Measurements from ENCODE around the gene IGF1R.

Gene IGF1R

DNA sequence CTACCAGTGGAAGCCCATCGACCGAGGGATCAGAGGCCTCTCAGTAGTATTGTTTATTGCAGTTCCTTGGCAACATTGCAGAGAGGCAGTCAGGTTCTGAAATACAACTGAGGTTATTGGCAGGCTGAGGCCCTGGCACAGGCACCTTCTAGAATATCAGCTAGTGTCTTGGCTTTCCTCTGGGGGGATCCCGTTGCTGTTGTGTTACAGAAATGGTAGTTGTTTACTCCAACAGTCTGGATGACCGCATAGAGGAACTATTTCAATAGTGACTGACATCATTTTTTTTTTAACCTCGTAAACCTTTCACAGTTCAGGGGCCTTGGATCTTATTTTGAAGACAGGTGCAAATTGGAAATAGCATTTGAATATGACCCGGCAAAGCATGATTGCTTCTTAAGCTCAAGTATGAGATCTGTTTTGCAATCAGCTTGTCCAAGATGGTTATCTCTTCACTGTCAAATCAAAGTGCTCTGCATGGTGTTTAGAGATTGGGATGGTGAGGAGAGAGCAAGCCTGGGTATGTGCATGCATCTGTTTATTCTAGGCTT, 295.3 kb downstream of the IGF1R start:
- no peak overlapping the region for H3K27ac Mint-ChIP-seq (ENCODE audit: low read depth)
- H3K27me3 Mint-ChIP-seq, result no peaks in the 10 kb centered on the region
- no peaks in the 10 kb centered on the region for H3K36me3 Mint-ChIP-seq (ENCODE audit: insufficient read depth)
- H3K4me1 Mint-ChIP-seq, result no peaks in the 10 kb centered on the region
- H3K4me3 Mint-ChIP-seq, result no peak overlapping the region
- ATAC-seq (replicated peaks; ENCODE audit: extremely low read depth, poor library complexity, severe bottlenecking), result no peak
- DNase-seq (ENCODE audit: low spot score in 2 of 2), result no peak
- no peaks in the 10 kb centered on the region for H3K9me3 Mint-ChIP-seq

DNA sequence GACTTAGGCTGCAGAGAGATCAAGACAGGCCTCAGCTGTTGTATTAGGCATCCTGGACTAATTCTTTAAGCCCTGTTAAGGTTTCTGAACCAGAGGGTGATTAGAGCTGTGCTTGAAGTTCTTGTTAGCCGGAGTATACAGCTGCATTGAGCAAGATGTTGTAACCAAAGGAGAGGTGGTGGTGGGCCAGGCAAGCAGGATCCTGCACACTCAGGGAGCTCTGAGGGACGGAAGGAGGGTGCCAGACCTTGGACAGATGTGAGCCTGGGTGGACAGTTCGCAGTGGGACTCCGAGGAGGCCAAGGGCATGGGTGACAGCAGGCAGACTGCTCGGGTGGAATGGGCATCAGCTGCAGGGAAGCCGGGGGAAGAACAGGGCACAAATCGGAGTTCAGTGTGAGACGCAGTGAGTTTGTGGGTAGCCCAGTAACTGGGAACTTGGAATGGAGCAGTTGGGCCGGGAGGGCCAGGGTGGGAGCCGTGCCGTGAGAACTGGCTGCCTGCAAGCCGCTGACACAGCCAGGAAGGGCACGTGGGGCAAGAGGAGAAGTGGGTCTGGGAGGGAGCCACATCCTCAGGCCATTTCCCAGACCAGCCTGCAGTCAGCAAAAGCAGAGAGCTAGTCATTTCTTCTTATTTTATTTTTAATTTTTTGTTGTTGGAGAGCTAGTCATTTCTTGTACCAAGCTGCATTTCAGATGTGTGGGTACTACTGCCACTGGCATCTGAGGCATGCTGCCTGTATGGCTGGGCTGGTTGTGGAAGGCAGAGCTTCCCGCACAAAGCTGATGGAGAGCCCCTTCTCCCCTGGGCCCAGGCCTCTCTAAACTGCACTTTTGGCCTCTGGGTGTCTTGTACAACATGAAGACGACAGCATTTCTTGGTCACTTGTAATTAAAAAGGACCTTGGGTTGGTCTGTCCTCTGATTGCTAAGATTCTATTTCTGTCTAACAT, 298.2 kb downstream of the IGF1R start:
- Mint-ChIP-seq H3K4me3 (no peak overlapping the region), H3K27me3 (no peaks in the 10 kb centered on the region), H3K36me3 (ENCODE audit: insufficient read depth) (no peaks in the 10 kb centered on the region), H3K4me1 (no peaks in the 10 kb centered on the region), H3K9me3 (no peaks in the 10 kb centered on the region), H3K27ac (ENCODE audit: low read depth) (no peak overlapping the region)
- ATAC-seq (replicated peaks; ENCODE audit: extremely low read depth, poor library complexity, severe bottlenecking) (no peak), DNase-seq (ENCODE audit: low spot score in 2 of 2) (no peak)

DNA sequence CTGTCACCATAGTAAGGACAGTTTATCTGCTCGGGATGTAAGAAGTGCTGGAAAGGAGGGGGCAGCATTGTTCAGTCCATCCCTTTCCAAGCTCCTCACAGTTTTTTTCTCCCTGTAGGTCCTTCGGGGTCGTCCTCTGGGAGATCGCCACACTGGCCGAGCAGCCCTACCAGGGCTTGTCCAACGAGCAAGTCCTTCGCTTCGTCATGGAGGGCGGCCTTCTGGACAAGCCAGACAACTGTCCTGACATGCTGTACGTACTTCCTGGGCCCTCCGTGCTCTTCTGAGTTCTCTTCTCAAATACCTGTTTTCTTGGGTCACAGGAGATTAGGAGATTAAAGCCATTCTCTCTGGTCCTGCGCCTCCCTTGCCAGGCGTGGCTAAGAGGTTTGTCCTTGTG, 300.1 kb downstream of the IGF1R start:
- Mint-ChIP-seq H3K4me3 (no peak overlapping the region), H3K27ac (ENCODE audit: low read depth) (no peak overlapping the region), H3K27me3 (no peaks in the 10 kb centered on the region), H3K9me3 (no peaks in the 10 kb centered on the region), H3K36me3 (ENCODE audit: insufficient read depth) (no peaks in the 10 kb centered on the region), H3K4me1 (peaks cover 15% of the 10 kb centered on the region)
- no peak for ATAC-seq (replicated peaks; ENCODE audit: extremely low read depth, poor library complexity, severe bottlenecking)
- no peak for DNase-seq (ENCODE audit: low spot score in 2 of 2)

DNA sequence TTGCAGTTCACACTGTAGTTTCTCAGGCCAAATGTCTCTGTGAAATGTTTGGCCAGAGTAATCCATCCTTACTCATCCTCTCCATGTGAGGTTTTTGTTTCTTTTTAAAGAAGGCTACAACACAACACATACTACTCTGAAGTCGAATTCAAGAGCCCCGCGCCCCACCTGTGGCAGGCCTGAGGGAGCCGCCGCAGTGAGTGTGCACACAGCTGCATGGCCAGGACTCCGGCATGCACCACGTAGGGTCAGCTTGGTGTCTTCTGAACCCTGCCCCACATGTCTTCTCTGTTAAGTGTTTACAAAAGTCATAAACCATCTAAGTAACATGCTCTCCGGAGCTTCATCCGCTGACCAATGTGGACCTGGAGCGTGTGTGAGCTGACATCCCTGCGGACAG, 300.6 kb downstream of the IGF1R start:
- Mint-ChIP-seq H3K36me3 (ENCODE audit: insufficient read depth) (no peaks in the 10 kb centered on the region), H3K27me3 (no peaks in the 10 kb centered on the region), H3K4me1 (peaks cover 16% of the 10 kb centered on the region), H3K4me3 (no peak overlapping the region), H3K9me3 (no peaks in the 10 kb centered on the region), H3K27ac (ENCODE audit: low read depth) (no peak overlapping the region)
- DNase-seq (ENCODE audit: low spot score in 2 of 2) (no peak), ATAC-seq (replicated peaks; ENCODE audit: extremely low read depth, poor library complexity, severe bottlenecking) (no peak)

DNA sequence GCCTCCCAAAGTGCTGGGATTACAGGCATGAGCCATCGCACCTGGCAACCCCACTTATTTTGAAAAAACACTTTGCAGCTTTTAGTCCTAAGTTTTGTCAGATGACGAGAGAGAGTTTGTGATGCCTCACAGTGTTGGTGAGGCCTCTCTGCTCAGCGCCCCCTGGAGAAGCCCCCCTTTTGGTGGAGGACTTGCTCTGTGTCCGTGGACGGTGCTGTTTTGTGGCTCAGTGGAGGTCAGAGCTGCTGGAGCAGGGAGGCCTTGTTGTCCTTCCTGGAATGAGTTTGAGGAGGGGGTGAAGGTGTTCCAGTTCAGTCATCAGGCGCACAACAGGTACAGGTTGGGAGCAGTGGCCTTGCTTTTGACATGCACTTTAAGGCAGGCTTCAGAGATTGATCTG, 301.3 kb downstream of the IGF1R start:
- ATAC-seq (replicated peaks; ENCODE audit: extremely low read depth, poor library complexity, severe bottlenecking), result no peak
- peaks cover 16% of the 10 kb centered on the region for H3K4me1 Mint-ChIP-seq
- H3K4me3 Mint-ChIP-seq, result no peak overlapping the region

DNA sequence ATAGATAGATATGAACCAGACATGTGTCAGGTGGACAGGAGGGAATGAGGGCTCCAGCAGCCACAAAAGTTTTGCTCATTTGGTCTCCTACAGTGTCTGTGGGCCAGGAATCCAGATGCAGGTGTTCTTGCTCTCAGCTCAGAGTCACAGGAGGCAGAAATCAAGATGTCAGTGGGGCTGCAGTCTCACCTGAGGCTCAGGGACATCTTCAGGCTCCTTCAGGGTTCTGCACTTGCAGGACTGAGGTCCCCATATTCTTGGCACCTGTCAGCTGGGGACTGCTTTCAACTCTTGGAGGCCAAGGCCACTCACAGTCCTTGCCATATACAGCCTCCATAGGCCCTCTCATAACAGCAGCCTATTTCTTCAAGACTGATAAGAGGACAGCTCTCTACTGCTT, 301.9 kb downstream of the IGF1R start:
- Mint-ChIP-seq H3K27ac (ENCODE audit: low read depth) (no peak overlapping the region), H3K27me3 (no peaks in the 10 kb centered on the region), H3K9me3 (no peaks in the 10 kb centered on the region), H3K4me1 (peaks cover 16% of the 10 kb centered on the region), H3K4me3 (no peak overlapping the region), H3K36me3 (ENCODE audit: insufficient read depth) (no peaks in the 10 kb centered on the region)
- DNase-seq (ENCODE audit: low spot score in 2 of 2) (no peak), ATAC-seq (replicated peaks; ENCODE audit: extremely low read depth, poor library complexity, severe bottlenecking) (no peak)

More for the DNA sequence above, 301.3 kb downstream of the IGF1R start:
- Mint-ChIP-seq H3K36me3 (ENCODE audit: insufficient read depth) (no peaks in the 10 kb centered on the region), H3K9me3 (no peaks in the 10 kb centered on the region), H3K27me3 (no peaks in the 10 kb centered on the region), H3K27ac (ENCODE audit: low read depth) (no peak overlapping the region)
- DNase-seq (ENCODE audit: low spot score in 2 of 2), result no peak

DNA sequence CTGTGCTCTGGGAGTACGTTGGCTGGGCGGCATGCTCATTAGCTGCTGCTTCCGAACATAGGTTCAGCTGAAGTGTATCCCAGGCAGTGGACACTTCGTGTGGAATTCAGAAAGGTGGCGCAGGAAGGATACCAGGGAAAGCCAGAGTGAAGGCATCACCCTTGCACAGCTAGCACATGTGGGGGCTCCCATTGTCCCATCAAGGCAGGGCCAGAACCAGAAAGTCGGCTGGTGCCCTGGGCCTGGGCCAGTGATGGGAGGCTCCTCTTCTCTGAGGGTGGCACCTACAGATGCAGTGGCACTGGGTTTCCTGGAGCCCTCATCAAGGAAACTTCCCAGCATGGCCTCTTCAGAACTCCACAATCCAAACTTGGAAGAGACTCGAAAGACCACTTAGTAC, 302.7 kb downstream of the IGF1R start:
- DNase-seq (ENCODE audit: low spot score in 2 of 2), result no peak
- Mint-ChIP-seq H3K27ac (ENCODE audit: low read depth) (no peak overlapping the region), H3K4me3 (no peak overlapping the region), H3K9me3 (no peaks in the 10 kb centered on the region), H3K36me3 (ENCODE audit: insufficient read depth) (no peaks in the 10 kb centered on the region), H3K4me1 (peaks cover 16% of the 10 kb centered on the region), H3K27me3 (no peaks in the 10 kb centered on the region)
- ATAC-seq (replicated peaks; ENCODE audit: extremely low read depth, poor library complexity, severe bottlenecking), result no peak

DNA sequence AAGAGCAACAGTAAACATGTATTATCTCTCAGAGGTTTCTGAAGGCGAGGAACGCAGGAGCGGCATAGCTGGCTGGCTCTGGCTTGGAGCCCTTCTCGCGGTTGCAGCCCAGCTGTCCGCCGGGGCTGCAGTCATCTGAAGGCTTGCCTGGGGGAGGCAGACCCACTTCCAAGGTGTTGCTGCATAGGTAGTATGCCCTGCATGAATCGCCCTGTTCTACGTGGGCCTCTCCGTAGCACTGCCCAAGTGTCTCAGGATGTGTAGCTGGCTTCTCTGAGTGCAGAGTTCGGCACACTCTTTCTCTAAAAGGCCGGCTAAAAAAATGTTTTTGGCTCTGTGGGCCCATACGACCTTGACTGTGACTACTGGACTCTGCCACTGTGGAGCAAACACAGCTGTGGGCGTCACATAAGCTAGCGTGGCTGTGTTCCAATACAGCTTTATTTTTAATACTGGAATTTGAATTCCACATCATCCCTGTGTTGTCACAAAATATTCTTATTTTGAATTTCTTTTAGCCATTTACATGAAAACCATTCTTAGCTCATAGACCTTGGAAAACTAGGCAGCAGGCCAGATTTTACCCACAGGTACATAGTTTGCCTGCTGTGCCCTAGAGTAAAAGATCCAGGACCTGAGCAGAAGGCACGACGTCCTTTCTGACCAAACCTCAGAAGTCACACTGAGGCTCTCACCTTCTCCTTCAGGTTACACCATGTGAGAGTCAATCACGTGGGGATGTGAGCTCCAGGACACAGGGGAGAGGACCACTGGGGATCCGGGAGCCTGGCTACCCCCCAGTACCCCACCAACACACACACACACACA, 303.4 kb downstream of the IGF1R start:
- peak overlapping the region; percentile 53 for H3K27ac Mint-ChIP-seq (ENCODE audit: low read depth)
- peaks cover 16% of the 10 kb centered on the region for H3K4me1 Mint-ChIP-seq
- ATAC-seq (replicated peaks; ENCODE audit: extremely low read depth, poor library complexity, severe bottlenecking) (no peak), DNase-seq (ENCODE audit: low spot score in 2 of 2) (no peak)
- no peaks in the 10 kb centered on the region for H3K27me3 Mint-ChIP-seq
- no peaks in the 10 kb centered on the region for H3K9me3 Mint-ChIP-seq
- no peak overlapping the region for H3K4me3 Mint-ChIP-seq
- no peaks in the 10 kb centered on the region for H3K36me3 Mint-ChIP-seq (ENCODE audit: insufficient read depth)

DNA sequence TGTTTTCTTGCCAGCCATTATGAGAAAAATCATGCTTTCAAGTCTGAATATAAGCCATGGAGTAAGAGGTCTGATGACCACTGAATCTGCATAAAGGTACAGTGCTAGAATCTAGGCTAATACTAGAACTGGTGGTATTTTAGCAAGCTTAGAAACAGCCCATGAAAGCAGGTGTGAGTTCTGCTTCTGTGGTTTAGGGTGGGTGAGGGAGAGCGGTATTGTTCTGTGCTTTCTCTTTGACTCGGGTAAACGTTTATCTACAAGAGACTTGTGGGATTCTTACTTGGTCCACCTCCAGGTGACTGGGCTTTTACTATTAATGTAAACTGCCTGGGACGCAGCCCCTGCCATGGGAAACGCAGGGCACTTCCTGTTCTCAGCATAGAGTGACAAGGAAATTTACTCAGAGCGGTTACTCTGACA, 304.1 kb downstream of the IGF1R start:
- peak overlapping the region; percentile 53 for H3K27ac Mint-ChIP-seq (ENCODE audit: low read depth)
- no peaks in the 10 kb centered on the region for H3K27me3 Mint-ChIP-seq
- DNase-seq (ENCODE audit: low spot score in 2 of 2) (no peak), ATAC-seq (replicated peaks; ENCODE audit: extremely low read depth, poor library complexity, severe bottlenecking) (peak; percentile 54)
- H3K9me3 Mint-ChIP-seq, result no peaks in the 10 kb centered on the region
- no peaks in the 10 kb centered on the region for H3K36me3 Mint-ChIP-seq (ENCODE audit: insufficient read depth)
- H3K4me1 Mint-ChIP-seq, result peaks cover 16% of the 10 kb centered on the region
- H3K4me3 Mint-ChIP-seq, result peak overlapping the region; percentile 61

DNA sequence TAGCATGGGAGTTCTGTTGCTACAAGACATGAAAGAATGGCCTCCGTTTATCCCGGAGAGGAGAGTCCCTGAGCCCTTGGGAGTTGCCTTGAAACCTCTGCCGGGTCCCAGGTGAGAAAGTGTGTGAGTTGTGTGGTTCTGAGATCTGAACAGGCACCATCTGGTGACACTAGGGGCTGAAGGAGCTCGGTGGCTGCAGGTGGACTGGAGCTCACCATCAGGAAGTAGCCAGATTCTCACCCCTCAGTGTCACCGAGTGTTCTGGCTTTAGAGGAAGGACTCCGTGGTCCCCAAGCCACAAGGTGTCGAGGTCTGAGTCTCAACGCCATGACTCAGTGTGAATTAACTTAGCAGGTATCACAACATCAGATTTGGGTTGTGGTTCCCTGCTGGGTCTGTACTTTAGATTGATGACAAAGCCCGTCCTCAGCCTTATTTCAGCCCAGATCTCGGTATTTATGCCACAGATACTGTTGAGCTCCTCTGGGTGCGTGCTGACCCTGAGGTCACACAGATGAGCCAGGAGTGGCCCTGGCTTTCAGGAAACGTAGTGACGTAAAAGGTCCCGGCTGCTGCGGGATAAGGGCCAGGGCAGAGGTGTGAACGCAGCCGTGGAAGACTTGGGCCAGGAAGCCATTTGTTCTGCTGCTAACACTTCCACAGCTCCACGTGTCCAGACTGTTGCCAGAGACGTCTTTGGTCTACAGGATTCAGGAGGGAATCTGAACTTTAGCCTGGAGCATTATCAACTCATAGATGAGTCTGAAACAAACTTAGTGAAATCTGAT, 304.9 kb downstream of the IGF1R start:
- Mint-ChIP-seq H3K4me3 (peak overlapping the region; percentile 61), H3K27ac (ENCODE audit: low read depth) (peak overlapping the region; percentile 53), H3K36me3 (ENCODE audit: insufficient read depth) (no peaks in the 10 kb centered on the region), H3K4me1 (peaks cover 16% of the 10 kb centered on the region), H3K27me3 (no peaks in the 10 kb centered on the region), H3K9me3 (no peaks in the 10 kb centered on the region)
- peak; percentile 47 for ATAC-seq (replicated peaks; ENCODE audit: extremely low read depth, poor library complexity, severe bottlenecking)
- DNase-seq (ENCODE audit: low spot score in 2 of 2), result no peak

DNA sequence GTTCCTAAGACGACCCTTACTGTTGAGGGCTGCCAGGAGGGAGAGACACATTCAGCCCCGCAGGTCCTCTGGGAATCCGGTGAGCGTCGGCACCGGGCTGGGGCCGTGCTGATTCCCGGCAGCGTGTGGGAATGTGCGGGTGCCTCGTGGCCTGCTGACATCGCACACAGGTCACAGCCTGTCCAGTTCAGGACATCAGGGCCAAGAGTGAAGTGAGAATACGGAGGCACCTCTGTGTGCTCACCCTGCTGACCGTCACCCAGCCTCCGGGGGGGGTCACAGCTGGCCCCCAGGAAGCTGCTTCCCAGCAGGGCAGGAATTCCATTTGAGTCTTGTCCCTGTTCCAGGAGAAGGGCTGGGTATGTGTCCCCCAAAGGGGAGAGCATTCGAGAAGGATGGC, 305.6 kb downstream of the IGF1R start:
- H3K27ac Mint-ChIP-seq (ENCODE audit: low read depth), result no peak overlapping the region
- H3K36me3 Mint-ChIP-seq (ENCODE audit: insufficient read depth), result no peaks in the 10 kb centered on the region

DNA sequence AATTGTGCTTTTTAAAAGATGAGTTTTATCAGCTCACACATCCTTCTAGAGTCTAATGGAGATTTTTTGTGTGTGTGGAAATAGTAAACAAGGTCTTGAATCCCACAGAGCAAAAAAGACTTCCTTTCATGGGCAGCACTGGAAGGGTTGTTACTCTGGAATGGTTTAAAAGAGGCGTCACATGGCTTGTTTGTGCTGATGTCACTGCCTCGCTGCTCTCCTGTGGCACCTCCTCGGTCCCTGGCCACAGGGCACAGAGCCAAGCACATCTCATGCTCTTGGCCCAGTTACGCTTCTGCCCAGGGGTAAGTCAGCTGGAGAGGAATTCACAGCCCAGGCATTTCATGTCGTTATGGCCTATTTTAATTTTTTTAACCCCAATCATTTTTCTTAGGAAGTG, 306.1 kb downstream of the IGF1R start:
- Mint-ChIP-seq H3K27me3 (no peaks in the 10 kb centered on the region), H3K4me1 (peaks cover 20% of the 10 kb centered on the region), H3K27ac (ENCODE audit: low read depth) (no peak overlapping the region), H3K9me3 (no peaks in the 10 kb centered on the region), H3K4me3 (no peak overlapping the region), H3K36me3 (ENCODE audit: insufficient read depth) (no peaks in the 10 kb centered on the region)
- ATAC-seq (replicated peaks; ENCODE audit: extremely low read depth, poor library complexity, severe bottlenecking) (no peak), DNase-seq (ENCODE audit: low spot score in 2 of 2) (no peak)

More for the DNA sequence above, 305.6 kb downstream of the IGF1R start:
- H3K4me3 Mint-ChIP-seq, result no peak overlapping the region
- DNase-seq (ENCODE audit: low spot score in 2 of 2) (no peak), ATAC-seq (replicated peaks; ENCODE audit: extremely low read depth, poor library complexity, severe bottlenecking) (no peak)
- peaks cover 20% of the 10 kb centered on the region for H3K4me1 Mint-ChIP-seq
- no peaks in the 10 kb centered on the region for H3K9me3 Mint-ChIP-seq
- H3K27me3 Mint-ChIP-seq, result no peaks in the 10 kb centered on the region
